T follicular helper cell (primary cell): Measurements from ENCODE around the gene RAMP1.
"Not testable (repeated sequence)": the region's sequence is repeated elsewhere in the genome, so short reads cannot be mapped to it uniquely, and the experiment has no call there.

ENCODE experiments used
- DNase-seq: peaks from one replicate; pipeline ENCODE4 v3.0.0-alpha.2; 2020; ENCODE audit warnings: low read depth
- total RNA-seq, 2 experiments: gene quantifications; one replicate each; lab custom pipeline; 2026; lab: John Stamatoyannopoulos, UW

Gene RAMP1
- 0 to 0.06 reads per million in 2 experiments for total RNA-seq

- no peak for DNase-seq
Observed at GRCh38 chr2:237859533-237860272, at the start of gene RAMP1. Gene RAMP1, plus strand, starts transcription at chr2:237859623. Its CDS starts 53 bp downstream, at chr2:237859676.

GRCh38 chr2:237815637-237816036 lies 43.8 kb upstream of the RAMP1 start:
- DNase-seq = no peak

- DNase-seq = no peak
Observed at GRCh38 chr2:237816531-237816930, 42.9 kb upstream of the RAMP1 start.

GRCh38 chr2:237818066-237818473 lies 41.4 kb upstream of the RAMP1 start:
- DNase-seq = no peak

- no peak for DNase-seq
Observed at GRCh38 chr2:237819231-237819630, 40.2 kb upstream of the RAMP1 start.

GRCh38 chr2:237820421-237820820 lies 39.0 kb upstream of the RAMP1 start:
- DNase-seq = no peak

GRCh38 chr2:237823544-237823943 lies 35.9 kb upstream of the RAMP1 start:
- no peak for DNase-seq

- DNase-seq = no peak
Observed at GRCh38 chr2:237824085-237824484, 35.3 kb upstream of the RAMP1 start.

- no peak for DNase-seq
Observed at GRCh38 chr2:237827421-237827987, 31.9 kb upstream of the RAMP1 start.

- no peak for DNase-seq
Observed at GRCh38 chr2:237830522-237830921, 28.9 kb upstream of the RAMP1 start.

- no peak for DNase-seq
Observed at GRCh38 chr2:237833546-237833945, 25.9 kb upstream of the RAMP1 start.

GRCh38 chr2:237835372-237835771 lies 24.1 kb upstream of the RAMP1 start:
- DNase-seq = no peak

- no peak for DNase-seq
Observed at GRCh38 chr2:237841051-237841450, 18.4 kb upstream of the RAMP1 start.

- DNase-seq = not testable (repeated sequence)
Observed at GRCh38 chr2:237848940-237849339, 10.5 kb upstream of the RAMP1 start.

GRCh38 chr2:237854295-237854694 lies 5.1 kb upstream of the RAMP1 start:
- DNase-seq = no peak

GRCh38 chr2:237857791-237858190 lies 1.6 kb upstream of the RAMP1 start:
- no peak for DNase-seq

GRCh38 chr2:237858294-237859081 lies 935 bp upstream of the RAMP1 start:
- DNase-seq = peak; percentile 12

- no peak for DNase-seq
Observed at GRCh38 chr2:237859082-237859433, 365 bp upstream of the RAMP1 start.

- no peak for DNase-seq
Observed at GRCh38 chr2:237860273-237860935, 981 bp downstream of the RAMP1 start.

GRCh38 chr2:237861875-237862527 lies 2.6 kb downstream of the RAMP1 start:
- no peak for DNase-seq

- DNase-seq = no peak
Observed at GRCh38 chr2:237862528-237862895, 3.1 kb downstream of the RAMP1 start.

- DNase-seq = no peak
Observed at GRCh38 chr2:237863102-237863511, 3.7 kb downstream of the RAMP1 start.
